ENCODE data around the gene COMT. TPM values are rescaled to one million over a fixed set of nuclear protein-coding genes. Genes with fewer than 3 reads are reported as not detected.

The COMT gene
- total RNA-seq, 2 experiments from 2014 or later, result 92.8 to 97.1 TPM

GRCh38 chr22:20018001-20018400, 76.4 kb downstream of the COMT start:
- Mint-ChIP-seq H3K9me3 (ENCODE audit: insufficient read depth) (no peaks in the 10 kb centered on the region), H3K4me1 (ENCODE audit: low read depth) (peaks cover 36% of the 10 kb centered on the region), H3K27ac (no peak overlapping the region), H3K4me3 (peak overlapping the region; percentile 82), H3K36me3 (ENCODE audit: low read depth) (peaks cover 6% of the 10 kb centered on the region), H3K27me3 (ENCODE audit: low read depth) (peaks cover 31% of the 10 kb centered on the region)
- ChIA-PET POLR2A (no interaction called here), CTCF (interaction anchor here (1.5 kb wide), 1 partner anchor 111 kb away, joined by 4 read pairs; no protein-coding TSS in a partner anchor)
- no peak for ATAC-seq
- no peak for DNase-seq

Small RNAs within 50 kb of the gene (microRNA-seq; reads per million reads assigned to microRNA genes)
- gene MIR4761, result not detected

Other genes starting within 250 kb of the COMT start
- under 1 TPM in 1 of 2 experiments, not detected in 1; 0.53 TPM for gene SEPTIN5, start 227.3 kb upstream of the COMT start, total RNA-seq
- not detected for gene GP1BB, start 218.2 kb upstream of the COMT start, total RNA-seq
- 1 to 10 TPM; 1.2 to 1.5 TPM for gene TBX1, start 181.0 kb upstream of the COMT start, total RNA-seq
- gene GNB1L, start 86.9 kb upstream of the COMT start, total RNA-seq, result 10 to 100 TPM in 1 of 2 experiments, 1 to 10 TPM in 1; 9.7 to 10.3 TPM
- gene RTL10, start 86.9 kb upstream of the COMT start, total RNA-seq, result 10 to 100 TPM; 16.1 to 17.0 TPM
- 10 to 100 TPM; 16.1 to 19.3 TPM for gene TXNRD2, start within 50 bp of the COMT start, total RNA-seq
- gene ARVCF, start 75.1 kb downstream of the COMT start, total RNA-seq, result 1 to 10 TPM in 1 of 2 experiments, under 1 TPM in 1; 0.86 to 1.4 TPM
- gene TANGO2, start 79.3 kb downstream of the COMT start, total RNA-seq, result 10 to 100 TPM; 39.1 to 43.3 TPM
- gene DGCR8, start 138.5 kb downstream of the COMT start, total RNA-seq, result 10 to 100 TPM; 52.3 to 55.2 TPM
- gene RANBP1, start 174.3 kb downstream of the COMT start, total RNA-seq, result 100 to 1,000 TPM; 320 to 332 TPM
- 100 to 1,000 TPM in 1 of 2 experiments, 10 to 100 TPM in 1; 92.1 to 102 TPM for gene TRMT2A, start 175.5 kb downstream of the COMT start, total RNA-seq
- 10 to 100 TPM; 60.5 to 65.5 TPM for gene ZDHHC8, start 190.0 kb downstream of the COMT start, total RNA-seq
- gene CCDC188, start 209.3 kb downstream of the COMT start, total RNA-seq, result not detected

Data from activated CD8-positive, alpha-beta T cell treated with anti-CD3 and anti-CD28 coated beads, Interleukin-2, amount 10 ng/mL, durations not matched to agents 7 days and 5 days (primary cell).